H9 (cell line): ENCODE measurements around the gene METTL26. TPM values are rescaled to one million over a fixed set of nuclear protein-coding genes. Genes with fewer than 3 reads are reported as not detected.

Experiments used
- DNase-seq: peaks from one replicate; pipeline ENCODE4 v3.0.0-alpha.2; 2017
- H2AFZ ChIP-seq: one replicate; pipeline ENCODE4 v1.6.1; 2013; ENCODE audit warnings: mild to moderate bottlenecking, low read length, control low read depth, moderate library complexity
- H2AK5ac ChIP-seq: 2 replicates; pipeline ENCODE4 v1.6.1; 2013; ENCODE audit warnings: low read length, control low read depth, mixed read lengths; ENCODE audit not compliant: insufficient read length
- H2BK120ac ChIP-seq: one replicate; pipeline ENCODE4 v1.6.1; 2013; ENCODE audit warnings: low read depth, mild to moderate bottlenecking, low read length, control low read depth, inconsistent platforms; ENCODE audit not compliant: poor library complexity, severe bottlenecking
- H2BK12ac ChIP-seq: 2 replicates; pipeline ENCODE4 v1.6.1; 2013; ENCODE audit warnings: low read length, control low read depth, mixed read lengths, low read depth; ENCODE audit not compliant: insufficient read length
- H2BK15ac ChIP-seq: 2 replicates; pipeline ENCODE4 v1.6.1; 2013; ENCODE audit warnings: low read depth, low read length, control low read depth
- H2BK20ac ChIP-seq: one replicate; pipeline ENCODE4 v1.6.1; 2013; ENCODE audit warnings: low read depth, mild to moderate bottlenecking, low read length, control low read depth, inconsistent platforms; ENCODE audit not compliant: poor library complexity, severe bottlenecking
- H2BK5ac ChIP-seq: 2 replicates; pipeline ENCODE4 v1.6.1; 2013; ENCODE audit warnings: low read length, control low read depth, mixed read lengths; ENCODE audit not compliant: insufficient read length
- H3K14ac ChIP-seq: 2 replicates; pipeline ENCODE4 v1.6.1; 2013; ENCODE audit warnings: low read length, control low read depth; ENCODE audit not compliant: insufficient read depth
- H3K18ac ChIP-seq: 2 replicates; pipeline ENCODE4 v1.6.1; 2013; ENCODE audit warnings: low read depth, mild to moderate bottlenecking, mixed read lengths, low read length, control low read depth; ENCODE audit not compliant: insufficient read length
- H3K23ac ChIP-seq: 2 replicates; pipeline ENCODE4 v1.6.1; 2013; ENCODE audit warnings: low read length, control low read depth, mixed read lengths, low read depth; ENCODE audit not compliant: insufficient read length
- H3K23me2 ChIP-seq: 2 replicates; pipeline ENCODE4 v1.6.1; 2013; ENCODE audit warnings: low read depth, mild to moderate bottlenecking, mixed read lengths, low read length, control low read depth; ENCODE audit not compliant: insufficient read length, poor library complexity, severe bottlenecking
- H3K27ac ChIP-seq: 2 replicates; pipeline ENCODE4 v1.5.1; 2013; ENCODE audit warnings: low read length, control low read depth, mixed read lengths, low read depth; ENCODE audit not compliant: insufficient read length
- H3K27me3 ChIP-seq: 2 replicates; pipeline ENCODE4 v1.6.1; 2013; ENCODE audit warnings: low read length, control low read depth, inconsistent platforms; ENCODE audit not compliant: insufficient read depth
- H3K4ac ChIP-seq: 2 replicates; pipeline ENCODE4 v1.6.1; 2013; ENCODE audit warnings: low read depth, mild to moderate bottlenecking, control low read depth, inconsistent platforms, low read length, moderate library complexity
- H3K4me1 ChIP-seq: 2 replicates; pipeline ENCODE4 v1.6.1; 2013; ENCODE audit warnings: low read length, control low read depth, inconsistent platforms; ENCODE audit not compliant: insufficient read depth
- H3K4me2 ChIP-seq: 2 replicates; pipeline ENCODE4 v1.6.1; 2013; ENCODE audit warnings: low read length, control low read depth, mixed read lengths; ENCODE audit not compliant: insufficient read length, insufficient read depth
- H3K56ac ChIP-seq: 2 replicates; pipeline ENCODE4 v1.6.1; 2013; ENCODE audit warnings: low read depth, mild to moderate bottlenecking, mixed read lengths, low read length, control low read depth; ENCODE audit not compliant: insufficient read length
- H3K79me1 ChIP-seq: 2 replicates; pipeline ENCODE4 v1.6.1; 2013; ENCODE audit warnings: low read depth, mild to moderate bottlenecking, moderate library complexity, low read length, control low read depth, inconsistent platforms; ENCODE audit not compliant: insufficient read depth, poor library complexity, severe bottlenecking
- H3K79me2 ChIP-seq: 2 replicates; pipeline ENCODE4 v1.6.1; 2013; ENCODE audit warnings: low read length, control low read depth, inconsistent platforms; ENCODE audit not compliant: insufficient read depth
- H3K9ac ChIP-seq: 2 replicates; pipeline ENCODE4 v1.6.1; 2013; ENCODE audit warnings: low read length, control low read depth, mixed read lengths; ENCODE audit not compliant: insufficient read length; ENCODE audit errors: extremely low read depth
- H3K9me3 ChIP-seq: one replicate; pipeline ENCODE4 v1.6.1; 2013; ENCODE audit warnings: low read depth, low read length, inconsistent platforms; ENCODE audit not compliant: control insufficient read depth
- H3T11ph ChIP-seq: one replicate; pipeline ENCODE4 v1.6.1; 2013; ENCODE audit warnings: mild to moderate bottlenecking, low read length, control low read depth, inconsistent platforms
- H4K20me1 ChIP-seq: one replicate; pipeline ENCODE4 v1.6.1; 2013; ENCODE audit not compliant: control insufficient read depth, insufficient read length, insufficient read depth
- H4K5ac ChIP-seq: 2 replicates; pipeline ENCODE4 v1.6.1; 2013; ENCODE audit warnings: low read depth, mild to moderate bottlenecking, mixed read lengths, low read length, control low read depth; ENCODE audit not compliant: insufficient read length
- H4K8ac ChIP-seq: replicated peaks from 2 replicates; pipeline ENCODE4 v1.6.1; 2013; ENCODE audit warnings: low read length, control low read depth, mixed read lengths, low read depth; ENCODE audit not compliant: insufficient read length
- H4K91ac ChIP-seq: 2 replicates; pipeline ENCODE4 v1.6.1; 2013; ENCODE audit warnings: low read depth, mild to moderate bottlenecking, moderate library complexity, mixed read lengths, low read length, control low read depth; ENCODE audit not compliant: insufficient read length
- H3K27ac Mint-ChIP-seq, 3 experiments: 2 replicates in 2 of 3; 3 replicates in 1 of 3; pipeline ENCODE4 v1.8.0; 2020 to 2021; ENCODE audit warnings: mixed read lengths in 3 of 3, mild to moderate bottlenecking in 1 of 3, moderate library complexity in 1 of 3
- H3K27me3 Mint-ChIP-seq: 2 replicates; pipeline ENCODE4 v1.8.0; 2021; ENCODE audit warnings: low read depth, mild to moderate bottlenecking, moderate library complexity, mixed read lengths
- H3K36me3 Mint-ChIP-seq, 3 experiments: 2 replicates in 2 of 3; 3 replicates in 1 of 3; pipeline ENCODE4 v1.8.0; 2020 to 2021; ENCODE audit warnings: low read depth in 3 of 3, mixed read lengths in 3 of 3; ENCODE audit not compliant: insufficient read depth in 1 of 3
- H3K4me1 Mint-ChIP-seq, 2 experiments: 2 replicates each; pipeline ENCODE4 v1.8.0; 2020; ENCODE audit warnings: mixed read lengths in 2 of 2
- H3K4me3 Mint-ChIP-seq, 2 experiments: 2 replicates in 1 of 2; 3 replicates in 1 of 2; pipeline ENCODE4 v1.8.0; 2020 to 2021; ENCODE audit warnings: mild to moderate bottlenecking in 2 of 2, mixed read lengths in 2 of 2, moderate library complexity in 1 of 2
- H3K9me3 Mint-ChIP-seq, 2 experiments: 2 replicates in 1 of 2; 3 replicates in 1 of 2; pipeline ENCODE4 v1.8.0; 2020; ENCODE audit warnings: mild to moderate bottlenecking in 2 of 2, mixed read lengths in 2 of 2, moderate library complexity in 1 of 2
- CTCF ChIP-seq: fragments of 200-600 bp; sonication (generic); conservative IDR thresholded peaks from 3 replicates; pipeline ENCODE4 v1.8.0; 2021; ENCODE audit warnings: antibody characterized with exemption, mild to moderate bottlenecking
- WGBS: extraction: QIAGEN DNeasy Blood & Tissue Kit; methylation state at CpG from one replicate; pipeline ENCODE4 v1.1.7; 2013; ENCODE audit warnings: missing lambda C conversion rate, low lambda C conversion rate, mixed read lengths; ENCODE audit not compliant: insufficient read length; ENCODE audit errors: extremely low coverage; 5-methylcytosine and 5-hydroxymethylcytosine counted together
- total RNA-seq: library from RNA; stranded (reverse); gene quantifications from 2 replicates; pipeline ENCODE4 v1.2.1, GENCODE V29; 2021

METTL26 gene
- total RNA-seq, 1 experiment from 2014 or later = 108 TPM

- Histone ChIP-seq H3K4ac (no peak overlapping the region), H2BK20ac (no peak overlapping the region), H3K23me2 (no peaks in the 10 kb centered on the region), H2BK12ac (no peak overlapping the region), H3K9me3 (no peaks in the 10 kb centered on the region), H3K79me2 (no peaks in the 10 kb centered on the region), H3K56ac (no peak overlapping the region), H3K4me1 (no peaks in the 10 kb centered on the region), H4K91ac (no peak overlapping the region), H2AK5ac (no peak overlapping the region), H3K23ac (no peak overlapping the region), H2BK15ac (no peak overlapping the region), H4K20me1 (no peaks in the 10 kb centered on the region), H3K27ac (no peak overlapping the region), H3K18ac (no peak overlapping the region), H3K27me3 (no peaks in the 10 kb centered on the region), H3K4me2 (no peak overlapping the region), H3K79me1 (peaks cover 2% of the 10 kb centered on the region), H3K9ac (no peak overlapping the region), H3T11ph (no peak overlapping the region), H2AFZ (no peak overlapping the region), H4K5ac (no peak overlapping the region), H2BK120ac (no peak overlapping the region), H4K8ac (no peak overlapping the region), H2BK5ac (no peak overlapping the region), H3K14ac (no peak overlapping the region)
- no peak overlapping the region for H3K4me3 Mint-ChIP-seq
- H3K27me3 Mint-ChIP-seq = peaks cover 12% of the 10 kb centered on the region
- no peak for TF ChIP-seq CTCF
- H3K9me3 Mint-ChIP-seq = peaks cover 16 to 18% of the 10 kb centered on the region in 2 experiments
- no peak overlapping the region for H3K27ac Mint-ChIP-seq
- no CpG with 5 or more reads among the region's 5 CpGs for WGBS
- DNase-seq = no peak
- H3K4me1 Mint-ChIP-seq = peaks cover 6 to 8% of the 10 kb centered on the region in 2 experiments
- H3K36me3 Mint-ChIP-seq = peaks cover 15 to 23% (median 21%) of the 10 kb centered on the region in 3 experiments
These were observed 32.2 kb downstream of the METTL26 start for GRCh38 chr16:603933-604332.
